Measurements from ENCODE around the gene SSBP1. TPM values are rescaled to one million over a fixed set of nuclear protein-coding genes. Genes with fewer than 3 reads are reported as not detected.

Gene SSBP1
- total and polyA plus RNA-seq, 2 of the 8 experiments (the other 6 are each of a cell fraction or from before 2014, with no cell fraction given), result 136 to 254 TPM

DNA sequence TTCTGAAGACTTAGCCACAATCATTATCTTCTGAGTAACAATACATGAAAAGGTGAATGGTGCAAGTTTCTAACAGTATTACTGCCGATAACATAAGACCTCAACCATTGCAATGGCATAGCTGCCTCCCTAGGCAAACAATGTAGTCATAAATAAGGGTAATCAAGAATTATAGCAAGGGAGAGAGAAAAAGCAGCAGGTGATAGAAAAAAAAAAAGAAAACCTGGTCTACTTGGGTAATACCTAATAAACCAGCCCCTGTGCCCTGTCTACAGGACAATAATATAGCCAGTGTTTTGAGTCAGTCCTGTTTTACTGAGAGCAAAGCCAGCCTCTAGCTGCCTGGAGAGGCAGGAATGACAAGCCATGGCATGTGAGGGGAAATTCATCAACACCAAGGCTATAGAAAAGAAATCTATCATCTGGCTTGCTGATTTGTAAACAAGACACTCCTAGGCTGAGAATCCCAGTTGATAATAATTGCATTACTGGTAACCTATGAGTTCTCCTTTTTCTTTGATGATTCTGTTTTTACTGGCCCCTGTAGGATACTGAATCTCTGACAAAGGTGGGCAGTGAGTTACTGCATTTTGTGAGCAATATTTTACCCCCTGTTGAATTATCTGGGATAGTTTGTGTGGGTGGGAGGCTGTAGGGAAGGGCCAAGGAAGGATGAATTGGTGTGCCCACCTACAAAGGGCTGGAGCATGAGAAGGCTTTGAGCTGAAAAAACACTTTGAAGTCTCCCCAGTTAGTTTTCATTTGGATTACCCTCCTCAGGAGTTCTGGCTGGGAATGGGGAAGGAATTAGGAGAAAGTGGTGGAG, 31.7 kb upstream of the SSBP1 start:
- H3K27ac ChIP-seq (ENCODE audit: low read depth, low read length), result no peak overlapping the region
- no peak overlapping the region for H4K91ac ChIP-seq (replicated peaks; ENCODE audit: insufficient read length, low read length)
- H2BK120ac ChIP-seq (replicated peaks; ENCODE audit: low read depth, low read length), result no peak overlapping the region
- H2BK20ac ChIP-seq (ENCODE audit: low read length), result no peak overlapping the region
- WGBS, 2 experiments (ENCODE audit: extremely low coverage in 1 of 2, insufficient coverage in 1 of 2, insufficient read length in 1 of 2, insufficient replicate concordance in 2 of 2, low coverage in 1 of 2, low lambda C conversion rate in 2 of 2, missing lambda C conversion rate in 1 of 2), result 100% methylated on average over 1 of the region's 1 CpG; no CpG with 5 or more reads in 1 of the 2 experiments
- DNase-seq (ENCODE audit: low read depth in 1 of 2, low spot score in 2 of 2), result no peak
- no peak overlapping the region for H2BK5ac ChIP-seq (ENCODE audit: low read depth, low read length)
- ChIA-PET POLR2A (ENCODE audit: partially characterized antibody) (interaction anchor here (1.3 kb wide), 1 partner anchor 31 kb away, joined by 4 read pairs; the partner anchor contains the start of gene SSBP1), CTCF (ENCODE audit: partially characterized antibody) (interaction anchor here (0.6 kb wide), 1 partner anchor 480 kb away, joined by 3 read pairs; no protein-coding TSS in a partner anchor)
- H3K18ac ChIP-seq (ENCODE audit: extremely low read depth, low read length), result no peak overlapping the region
- no peak overlapping the region for H3K4ac ChIP-seq (replicated peaks; ENCODE audit: insufficient read length, low read depth, low read length)
- no peak overlapping the region for H2AFZ ChIP-seq (ENCODE audit: low read length)
- no peaks in the 10 kb centered on the region; the same call in 1 of the 2 replicates for H3K23me2 ChIP-seq (ENCODE audit: low read depth, low read length)
- no peak overlapping the region for H4K8ac ChIP-seq (ENCODE audit: extremely low read depth, insufficient read depth, low read length)
- H2AK5ac ChIP-seq (ENCODE audit: low read depth, low read length), result no peak overlapping the region
- H2BK15ac ChIP-seq (ENCODE audit: low read length), result no peak overlapping the region
- no peaks in the 10 kb centered on the region for H3K36me3 ChIP-seq (ENCODE audit: control insufficient read depth in 2 of 4, insufficient read depth in 4 of 4, low read length in 3 of 4)
- no peak for FAIRE-seq
- no peak overlapping the region for H3K9ac ChIP-seq (replicated peaks in 1 of 4; ENCODE audit: extremely low read depth in 1 of 4, low read depth in 3 of 4, low read length in 3 of 4)
- H3K4me2 ChIP-seq (ENCODE audit: insufficient read depth in 1 of 2, low read depth in 2 of 2, low read length in 2 of 2), result no peak overlapping the region
- H3K14ac ChIP-seq (ENCODE audit: insufficient read length), result no peak overlapping the region
- no peak overlapping the region for H2BK12ac ChIP-seq (ENCODE audit: low read depth, low read length)
- no peak overlapping the region for H3K4me3 ChIP-seq (ENCODE audit: extremely low read depth in 1 of 4, insufficient read depth in 2 of 4, low read depth in 3 of 4, low read length in 4 of 4)
- no peaks in the 10 kb centered on the region for H3K79me1 ChIP-seq (ENCODE audit: low read depth, low read length)
- H4K20me1 ChIP-seq (replicated peaks in 1 of 2; ENCODE audit: control insufficient read depth in 1 of 2, insufficient read depth in 2 of 2, low read length in 2 of 2), result no peaks in the 10 kb centered on the region
- H3K27me3 ChIP-seq (replicated peaks in 1 of 4; ENCODE audit: control insufficient read depth in 3 of 4, extremely low read depth in 1 of 4, insufficient read depth in 3 of 4, low read length in 3 of 4), result peaks cover 0 to 8% (median 5%) of the 10 kb centered on the region in 4 experiments; a peak in 3 of 7 replicates
- H4K5ac ChIP-seq (ENCODE audit: insufficient read length, low read depth, low read length), result no peak overlapping the region
- no peak overlapping the region for H3K23ac ChIP-seq (ENCODE audit: insufficient read length)
- H3K56ac ChIP-seq (replicated peaks; ENCODE audit: insufficient read length, low read depth, low read length), result no peak overlapping the region
- no peaks in the 10 kb centered on the region for H3K9me3 ChIP-seq (ENCODE audit: insufficient read depth in 2 of 2, low read depth in 1 of 2, low read length in 1 of 2)
- no peaks in the 10 kb centered on the region for H3K79me2 ChIP-seq (ENCODE audit: control insufficient read depth in 1 of 2, insufficient read depth in 2 of 2, low read length in 2 of 2)
- H3K4me1 ChIP-seq (replicated peaks in 1 of 4; ENCODE audit: control insufficient read depth in 3 of 4, insufficient read depth in 4 of 4, low read length in 3 of 4), result peaks cover 0 to 5% (median 0%) of the 10 kb centered on the region in 4 experiments; a peak in 1 of 7 replicates
- TF ChIP-seq POLR2A (IDR thresholded peaks at IDR 0.05; ENCODE audit: control extremely low read depth in 1 of 2, low read depth in 2 of 2, low read length in 2 of 2) (no peak), JUND (IDR thresholded peaks at IDR 0.05; ENCODE audit: low read length) (no peak), BCL11A (IDR thresholded peaks at IDR 0.05; ENCODE audit: low read depth in 2 of 2, low read length in 2 of 2) (no peak), CBX5 (IDR thresholded peaks at IDR 0.05; ENCODE audit: low read depth, low read length) (no peak), CEBPB (IDR thresholded peaks at IDR 0.05; ENCODE audit: low read depth, low read length) (no peak), MAFK (IDR thresholded peaks at IDR 0.05; ENCODE audit: low read depth, low read length) (no peak), KDM4A (IDR thresholded peaks at IDR 0.05; ENCODE audit: low read depth, low read length, severe bottlenecking) (no peak), ZNF274 (IDR thresholded peaks at IDR 0.05; ENCODE audit: borderline replicate concordance, extremely low read depth, low read length) (no peak)
